Neural cell (in vitro differentiated cells): ENCODE results near the gene GSG1L. TPM values are rescaled to one million over a fixed set of nuclear protein-coding genes. Genes with fewer than 3 reads are reported as not detected.

Experiments
- H2AFZ ChIP-seq: fragments of 200-600, 300-800 bp; sonication (generic), shearing (Covaris generic); 2 replicates; pipeline ENCODE4 v1.6.0; 2014; ENCODE audit warnings: low read depth, mild to moderate bottlenecking, antibody characterized with exemption, low read length, moderate library complexity
- H3F3A ChIP-seq: fragments of 200-600 bp; shearing (Covaris generic); 2 replicates; pipeline ENCODE4 v1.6.1; 2016; ENCODE audit warnings: mild to moderate bottlenecking, moderate library complexity, mixed read lengths, antibody characterized with exemption, low read length; ENCODE audit not compliant: insufficient read depth, poor library complexity, severe bottlenecking
- H3K27ac ChIP-seq: fragments of 200-600, 300-800 bp; sonication (generic), shearing (Covaris generic); 2 replicates; pipeline ENCODE4 v1.5.1; 2014; ENCODE audit warnings: mild to moderate bottlenecking, low read length, moderate library complexity
- H3K27me3 ChIP-seq: fragments of 300-800, 200-600 bp; sonication (generic), shearing (Covaris generic); 2 replicates; pipeline ENCODE4 v1.6.0; 2014; ENCODE audit warnings: mild to moderate bottlenecking, low read depth, low read length, moderate library complexity; ENCODE audit not compliant: insufficient read depth
- H3K36me3 ChIP-seq: fragments of 300-800, 200-600 bp; sonication (generic), shearing (Covaris generic); 2 replicates; pipeline ENCODE4 v1.5.1; 2014; ENCODE audit warnings: mild to moderate bottlenecking, antibody characterized with exemption, low read length, moderate library complexity; ENCODE audit not compliant: insufficient read depth
- H3K4me2 ChIP-seq: fragments of 300-800, 200-600 bp; sonication (generic), shearing (Covaris generic); 2 replicates; pipeline ENCODE4 v1.6.0; 2014; ENCODE audit warnings: mild to moderate bottlenecking, low read length
- H3K4me3 ChIP-seq: fragments of 300-800, 200-600 bp; sonication (generic), shearing (Covaris generic); 2 replicates; pipeline ENCODE4 v1.5.1; 2014; ENCODE audit warnings: mild to moderate bottlenecking, low read length, moderate library complexity
- H3K79me2 ChIP-seq: fragments of 200-600 bp; shearing (Covaris generic); replicated peaks from 2 replicates; pipeline ENCODE4 v1.6.0; 2014; ENCODE audit warnings: mild to moderate bottlenecking, low read length, moderate library complexity; ENCODE audit not compliant: insufficient read depth
- H3K9ac ChIP-seq: fragments of 300-800, 200-600 bp; sonication (generic), shearing (Covaris generic); 2 replicates; pipeline ENCODE4 v1.6.1; 2016; ENCODE audit warnings: mild to moderate bottlenecking, low read length, mixed read lengths
- H3K9me2 ChIP-seq: fragments of 200-600 bp; shearing (Covaris generic); 2 replicates; pipeline ENCODE4 v1.6.1; 2016; ENCODE audit warnings: mild to moderate bottlenecking, low read length, mixed read lengths; ENCODE audit not compliant: insufficient read depth
- H3K9me3 ChIP-seq: fragments of 200-600, 300-800 bp; sonication (generic), shearing (Covaris generic); 2 replicates; pipeline ENCODE4 v1.6.1; 2016; ENCODE audit warnings: mild to moderate bottlenecking, mixed run types, low read length, moderate library complexity, mixed read lengths
- H4K20me1 ChIP-seq: fragments of 200-600 bp; shearing (Covaris generic); 2 replicates; pipeline ENCODE4 v1.6.1; 2016; ENCODE audit warnings: mild to moderate bottlenecking, mixed run types; ENCODE audit not compliant: insufficient read depth
- EP300 ChIP-seq: fragments of 450-650 bp; conservative IDR thresholded peaks from 2 replicates; pipeline ENCODE4 v1.6.1; 2014; ENCODE audit warnings: antibody characterized with exemption, mild to moderate bottlenecking, moderate library complexity; ENCODE audit not compliant: poor library complexity, severe bottlenecking
- EZH2 ChIP-seq: fragments of 200-600, 300-800 bp; shearing (Covaris generic), sonication (generic); IDR thresholded peaks from 2 replicates; pipeline ENCODE4 v1.6.1; 2014; ENCODE audit warnings: antibody characterized with exemption, low read length, borderline replicate concordance, mild to moderate bottlenecking; ENCODE audit not compliant: insufficient read depth, poor library complexity, severe bottlenecking
- MXI1 ChIP-seq: fragments of 450-650 bp; conservative IDR thresholded peaks from 2 replicates; pipeline ENCODE4 v1.6.1; 2014; ENCODE audit warnings: antibody characterized with exemption, mild to moderate bottlenecking; ENCODE audit not compliant: poor library complexity, severe bottlenecking
- POLR2AphosphoS5 ChIP-seq: IDR thresholded peaks from 2 replicates; pipeline ENCODE4 v1.6.1; 2012
- RAD21 ChIP-seq: fragments of 450-650 bp; conservative IDR thresholded peaks from 2 replicates; pipeline ENCODE4 v1.6.1; 2014; ENCODE audit warnings: antibody characterized with exemption, mild to moderate bottlenecking, moderate library complexity
- SMC3 ChIP-seq: fragments of 450-650 bp; conservative IDR thresholded peaks from 2 replicates; pipeline ENCODE4 v1.6.1; 2014; ENCODE audit warnings: antibody characterized with exemption, mild to moderate bottlenecking, moderate library complexity; ENCODE audit not compliant: poor library complexity
- TAF1 ChIP-seq: IDR thresholded peaks from 2 replicates; pipeline ENCODE4 v1.6.1; 2012; ENCODE audit warnings: low read depth
- polyA plus RNA-seq: library from polyadenylated mRNA; depleted of rRNA; stranded (reverse); fragments of >200 nt; gene quantifications from 2 replicates; pipeline ENCODE4 v1.2.3, GENCODE V29; 2014
- TF ChIP-seq, protein P1 (sequence below): IDR thresholded peaks from 2 replicates; pipeline ENCODE4 v1.6.1; 2012; ENCODE audit warnings: borderline replicate concordance
- TF ChIP-seq, protein P2 (sequence below): fragments of 450-650 bp; IDR thresholded peaks from 2 replicates; pipeline ENCODE4 v1.5.1; 2014; ENCODE audit warnings: antibody characterized with exemption, mild to moderate bottlenecking, moderate library complexity; ENCODE audit not compliant: poor library complexity, severe bottlenecking

GSG1L gene
- polyA plus RNA-seq, 1 donor from 2014 or later: 0.85 TPM

DNA sequence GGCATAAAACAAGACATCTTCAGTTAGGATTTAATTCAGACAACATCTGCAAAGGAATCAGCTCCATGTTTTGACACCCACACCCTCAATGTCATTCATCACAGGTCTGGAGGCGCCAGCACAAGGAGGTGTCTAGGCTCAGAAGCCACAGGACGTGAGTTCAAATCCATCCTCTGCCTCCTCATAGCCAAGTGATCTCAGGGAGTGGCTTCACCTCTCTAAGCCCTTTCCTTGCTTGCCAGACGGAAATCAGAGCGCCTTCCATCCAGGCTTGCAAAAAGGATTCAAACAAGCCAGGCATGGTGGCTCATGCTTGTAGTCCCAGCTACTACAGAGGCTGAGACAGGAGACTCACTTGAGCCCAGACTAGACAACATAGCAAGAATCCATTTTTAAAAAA, 84.6 kb downstream of the GSG1L start:
- TF ChIP-seq MXI1: no peak
- no peak for TF ChIP-seq POLR2AphosphoS5
- TF ChIP-seq, protein P1, sequence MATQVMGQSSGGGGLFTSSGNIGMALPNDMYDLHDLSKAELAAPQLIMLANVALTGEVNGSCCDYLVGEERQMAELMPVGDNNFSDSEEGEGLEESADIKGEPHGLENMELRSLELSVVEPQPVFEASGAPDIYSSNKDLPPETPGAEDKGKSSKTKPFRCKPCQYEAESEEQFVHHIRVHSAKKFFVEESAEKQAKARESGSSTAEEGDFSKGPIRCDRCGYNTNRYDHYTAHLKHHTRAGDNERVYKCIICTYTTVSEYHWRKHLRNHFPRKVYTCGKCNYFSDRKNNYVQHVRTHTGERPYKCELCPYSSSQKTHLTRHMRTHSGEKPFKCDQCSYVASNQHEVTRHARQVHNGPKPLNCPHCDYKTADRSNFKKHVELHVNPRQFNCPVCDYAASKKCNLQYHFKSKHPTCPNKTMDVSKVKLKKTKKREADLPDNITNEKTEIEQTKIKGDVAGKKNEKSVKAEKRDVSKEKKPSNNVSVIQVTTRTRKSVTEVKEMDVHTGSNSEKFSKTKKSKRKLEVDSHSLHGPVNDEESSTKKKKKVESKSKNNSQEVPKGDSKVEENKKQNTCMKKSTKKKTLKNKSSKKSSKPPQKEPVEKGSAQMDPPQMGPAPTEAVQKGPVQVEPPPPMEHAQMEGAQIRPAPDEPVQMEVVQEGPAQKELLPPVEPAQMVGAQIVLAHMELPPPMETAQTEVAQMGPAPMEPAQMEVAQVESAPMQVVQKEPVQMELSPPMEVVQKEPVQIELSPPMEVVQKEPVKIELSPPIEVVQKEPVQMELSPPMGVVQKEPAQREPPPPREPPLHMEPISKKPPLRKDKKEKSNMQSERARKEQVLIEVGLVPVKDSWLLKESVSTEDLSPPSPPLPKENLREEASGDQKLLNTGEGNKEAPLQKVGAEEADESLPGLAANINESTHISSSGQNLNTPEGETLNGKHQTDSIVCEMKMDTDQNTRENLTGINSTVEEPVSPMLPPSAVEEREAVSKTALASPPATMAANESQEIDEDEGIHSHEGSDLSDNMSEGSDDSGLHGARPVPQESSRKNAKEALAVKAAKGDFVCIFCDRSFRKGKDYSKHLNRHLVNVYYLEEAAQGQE: no peak
- TF ChIP-seq EZH2: no peak
- TF ChIP-seq, protein P2, sequence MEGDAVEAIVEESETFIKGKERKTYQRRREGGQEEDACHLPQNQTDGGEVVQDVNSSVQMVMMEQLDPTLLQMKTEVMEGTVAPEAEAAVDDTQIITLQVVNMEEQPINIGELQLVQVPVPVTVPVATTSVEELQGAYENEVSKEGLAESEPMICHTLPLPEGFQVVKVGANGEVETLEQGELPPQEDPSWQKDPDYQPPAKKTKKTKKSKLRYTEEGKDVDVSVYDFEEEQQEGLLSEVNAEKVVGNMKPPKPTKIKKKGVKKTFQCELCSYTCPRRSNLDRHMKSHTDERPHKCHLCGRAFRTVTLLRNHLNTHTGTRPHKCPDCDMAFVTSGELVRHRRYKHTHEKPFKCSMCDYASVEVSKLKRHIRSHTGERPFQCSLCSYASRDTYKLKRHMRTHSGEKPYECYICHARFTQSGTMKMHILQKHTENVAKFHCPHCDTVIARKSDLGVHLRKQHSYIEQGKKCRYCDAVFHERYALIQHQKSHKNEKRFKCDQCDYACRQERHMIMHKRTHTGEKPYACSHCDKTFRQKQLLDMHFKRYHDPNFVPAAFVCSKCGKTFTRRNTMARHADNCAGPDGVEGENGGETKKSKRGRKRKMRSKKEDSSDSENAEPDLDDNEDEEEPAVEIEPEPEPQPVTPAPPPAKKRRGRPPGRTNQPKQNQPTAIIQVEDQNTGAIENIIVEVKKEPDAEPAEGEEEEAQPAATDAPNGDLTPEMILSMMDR: no peak
- TF ChIP-seq TAF1: no peak
- no peak for TF ChIP-seq SMC3
- TF ChIP-seq EP300: no peak
- no peak for TF ChIP-seq RAD21
- H3K36me3 ChIP-seq: no peaks in the 10 kb centered on the region
- no peak overlapping the region for H3K9ac ChIP-seq

DNA sequence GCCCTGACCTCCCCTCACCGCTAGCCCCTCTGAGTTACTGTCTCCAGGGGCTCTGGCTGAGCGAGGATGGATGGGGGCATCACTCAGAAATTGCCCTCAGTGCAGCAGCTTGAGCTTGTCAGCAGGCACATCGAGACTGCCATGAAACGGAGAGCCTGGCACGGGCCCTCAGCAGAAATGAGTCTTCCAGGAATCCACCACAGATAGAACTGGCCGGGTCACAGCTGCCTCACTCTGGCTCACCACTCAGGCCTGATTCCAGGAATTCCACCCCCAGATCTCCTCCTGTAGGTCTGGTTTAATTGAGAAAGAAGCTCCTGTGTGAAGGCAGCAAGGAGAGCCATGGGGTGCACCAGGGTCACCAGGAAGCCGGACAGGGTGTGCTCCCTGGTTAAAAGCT, 85.5 kb downstream of the GSG1L start:
- Histone ChIP-seq H3K27me3 (no peaks in the 10 kb centered on the region), H3K4me2 (no peak overlapping the region), H3F3A (no peaks in the 10 kb centered on the region), H3K4me3 (no peak overlapping the region), H3K79me2 (no peaks in the 10 kb centered on the region), H2AFZ (no peak overlapping the region), H3K36me3 (no peaks in the 10 kb centered on the region), H3K9me3 (no peaks in the 10 kb centered on the region), H4K20me1 (no peaks in the 10 kb centered on the region), H3K27ac (no peak overlapping the region), H3K9me2 (no peaks in the 10 kb centered on the region), H3K9ac (no peak overlapping the region)
- TF ChIP-seq EP300 (no peak), TAF1 (no peak), SMC3 (no peak)

More for the DNA sequence above, 84.6 kb downstream of the GSG1L start:
- Histone ChIP-seq H3K27ac (no peak overlapping the region), H2AFZ (no peak overlapping the region), H3K9me3 (no peaks in the 10 kb centered on the region), H3K4me2 (no peak overlapping the region), H3K27me3 (no peaks in the 10 kb centered on the region), H3K4me3 (no peak overlapping the region), H3K79me2 (no peaks in the 10 kb centered on the region), H3K9me2 (no peaks in the 10 kb centered on the region), H4K20me1 (no peaks in the 10 kb centered on the region), H3F3A (no peaks in the 10 kb centered on the region)

DNA sequence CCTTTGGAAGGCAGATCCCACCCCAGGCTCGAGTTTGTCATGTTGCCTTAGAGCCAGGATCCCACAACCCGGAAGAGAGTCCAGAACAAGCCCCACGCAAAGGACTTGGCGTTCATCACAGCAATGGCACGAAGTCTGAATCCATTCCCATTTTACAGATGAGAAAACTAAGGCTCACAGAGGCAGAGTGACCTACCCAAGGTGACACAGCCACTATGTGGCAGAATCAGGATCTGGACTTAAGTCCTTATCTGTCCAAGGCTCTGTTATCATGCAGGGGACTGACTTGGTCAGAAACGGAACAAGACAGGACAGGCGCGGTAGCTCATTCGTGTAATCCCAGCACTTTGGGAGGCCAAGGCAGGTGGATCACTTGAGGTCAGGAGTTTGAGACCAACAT, 86.5 kb downstream of the GSG1L start:
- Histone ChIP-seq H3K9me3 (no peaks in the 10 kb centered on the region), H3K9ac (no peak overlapping the region), H4K20me1 (no peaks in the 10 kb centered on the region), H2AFZ (no peak overlapping the region), H3K27ac (no peak overlapping the region), H3K9me2 (no peaks in the 10 kb centered on the region), H3K27me3 (no peaks in the 10 kb centered on the region), H3F3A (no peaks in the 10 kb centered on the region), H3K36me3 (no peaks in the 10 kb centered on the region), H3K4me3 (no peak overlapping the region), H3K79me2 (no peaks in the 10 kb centered on the region), H3K4me2 (no peak overlapping the region)
- TF ChIP-seq SMC3 (no peak), POLR2AphosphoS5 (no peak), RAD21 (no peak), EZH2 (no peak), EP300 (no peak), MXI1 (no peak), TAF1 (no peak)
- TF ChIP-seq, protein P1: no peak
- TF ChIP-seq, protein P2: no peak
